ENCODE data around the gene LAMB1.
A peak's percentile ranks its signal among the peaks of the same experiment; 100 is the strongest.

The LAMB1 gene

DNA sequence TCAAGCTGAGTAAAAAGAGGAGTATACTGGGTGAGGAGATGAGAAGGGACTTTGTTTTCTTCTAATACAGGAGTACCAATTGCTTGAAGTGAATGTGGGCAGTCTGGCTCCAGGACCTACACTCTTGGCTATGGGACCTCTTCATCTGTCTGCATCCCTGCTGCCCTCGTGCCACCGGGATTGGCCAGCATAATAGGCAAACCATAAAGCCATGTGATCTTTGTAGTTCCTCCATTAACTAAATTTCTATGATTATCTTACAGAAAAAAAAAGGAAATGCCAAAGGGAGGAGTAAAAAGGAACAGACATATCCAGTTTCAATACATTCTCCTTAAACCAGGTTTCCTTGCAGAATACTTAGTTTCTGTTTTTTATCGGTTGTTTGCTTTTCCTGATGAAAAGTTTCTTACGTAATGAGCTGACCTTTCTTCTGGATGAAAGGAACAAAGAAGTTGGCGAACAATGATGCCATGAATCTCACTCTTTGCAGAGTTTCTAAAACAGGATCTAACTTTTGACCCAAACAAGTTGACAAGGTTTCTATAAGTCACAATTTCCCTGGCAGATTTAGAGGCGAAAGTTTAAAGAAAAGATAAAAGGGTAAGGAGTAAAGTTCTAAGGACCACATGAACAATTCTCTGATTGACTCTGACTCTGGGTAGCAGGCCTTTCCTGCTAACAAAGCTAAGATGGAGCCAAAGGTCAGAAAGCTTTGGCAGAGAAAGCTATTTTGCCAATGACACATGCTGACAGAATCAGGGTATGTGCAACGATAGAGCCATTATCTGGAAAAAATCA, 54.1 kb downstream of the LAMB1 start:
- DNase-seq (ENCODE audit: low read depth) = peak; percentile 86
- TF ChIP-seq, protein P1, sequence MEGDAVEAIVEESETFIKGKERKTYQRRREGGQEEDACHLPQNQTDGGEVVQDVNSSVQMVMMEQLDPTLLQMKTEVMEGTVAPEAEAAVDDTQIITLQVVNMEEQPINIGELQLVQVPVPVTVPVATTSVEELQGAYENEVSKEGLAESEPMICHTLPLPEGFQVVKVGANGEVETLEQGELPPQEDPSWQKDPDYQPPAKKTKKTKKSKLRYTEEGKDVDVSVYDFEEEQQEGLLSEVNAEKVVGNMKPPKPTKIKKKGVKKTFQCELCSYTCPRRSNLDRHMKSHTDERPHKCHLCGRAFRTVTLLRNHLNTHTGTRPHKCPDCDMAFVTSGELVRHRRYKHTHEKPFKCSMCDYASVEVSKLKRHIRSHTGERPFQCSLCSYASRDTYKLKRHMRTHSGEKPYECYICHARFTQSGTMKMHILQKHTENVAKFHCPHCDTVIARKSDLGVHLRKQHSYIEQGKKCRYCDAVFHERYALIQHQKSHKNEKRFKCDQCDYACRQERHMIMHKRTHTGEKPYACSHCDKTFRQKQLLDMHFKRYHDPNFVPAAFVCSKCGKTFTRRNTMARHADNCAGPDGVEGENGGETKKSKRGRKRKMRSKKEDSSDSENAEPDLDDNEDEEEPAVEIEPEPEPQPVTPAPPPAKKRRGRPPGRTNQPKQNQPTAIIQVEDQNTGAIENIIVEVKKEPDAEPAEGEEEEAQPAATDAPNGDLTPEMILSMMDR (conservative IDR thresholded peaks at IDR 0.05; ENCODE audit: low read length) = no peak
- H3K4me3 ChIP-seq (ENCODE audit: low read length) = no peak overlapping the region

DNA sequence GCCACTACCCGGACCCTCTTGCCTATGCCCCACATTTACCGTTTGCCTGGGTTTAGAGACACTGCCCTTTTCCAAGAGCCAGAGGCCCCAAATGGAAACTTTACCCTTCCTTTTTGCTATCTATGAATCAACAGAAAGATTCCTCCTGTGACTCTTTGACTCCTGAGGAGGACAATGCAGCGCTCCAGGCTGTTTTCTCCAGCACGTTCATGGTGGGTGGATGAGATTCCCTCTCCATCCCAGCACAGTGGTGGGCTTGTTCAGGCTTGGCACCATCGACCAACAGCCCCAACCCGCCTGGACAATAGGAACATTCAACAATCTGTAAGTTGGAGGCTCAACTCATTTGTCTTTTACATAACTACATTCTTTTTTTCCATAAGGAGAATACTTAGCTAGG, 56.1 kb downstream of the LAMB1 start:
- TF ChIP-seq, protein P1 (conservative IDR thresholded peaks at IDR 0.05; ENCODE audit: low read length) = no peak
- no peak for DNase-seq (ENCODE audit: low read depth)
- H3K4me3 ChIP-seq (ENCODE audit: low read length) = no peak overlapping the region

- peak; percentile 52 for DNase-seq (ENCODE audit: low read depth)
- TF ChIP-seq, protein P1 (conservative IDR thresholded peaks at IDR 0.05; ENCODE audit: low read length) = no peak
- no peak overlapping the region for H3K4me3 ChIP-seq (ENCODE audit: low read length)
Observed at GRCh38 chr7:107946451-107946850, 56.5 kb downstream of the LAMB1 start.

DNA sequence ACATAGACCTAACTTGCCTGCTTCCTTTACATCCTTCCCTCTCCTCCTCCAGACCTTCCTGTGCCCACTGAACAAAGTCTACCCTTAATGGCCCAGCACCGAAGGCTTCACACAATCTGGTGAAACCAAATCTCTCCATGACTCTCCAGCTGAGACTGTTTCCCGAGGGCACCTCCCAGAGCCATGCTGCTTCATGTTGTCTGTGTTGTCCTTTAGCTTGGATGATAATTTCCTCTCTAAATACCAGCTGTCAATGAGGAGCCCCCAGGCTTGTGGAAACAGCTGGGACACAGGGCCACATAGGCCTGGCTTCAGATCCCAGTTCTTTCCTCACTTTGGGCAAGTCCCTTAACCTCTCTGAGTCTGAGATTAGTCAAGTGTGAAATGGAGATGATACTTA, 57.6 kb downstream of the LAMB1 start:
- DNase-seq (ENCODE audit: low read depth) = no peak
- no peak overlapping the region for H3K4me3 ChIP-seq (ENCODE audit: low read length)
- TF ChIP-seq, protein P1 (conservative IDR thresholded peaks at IDR 0.05; ENCODE audit: low read length) = no peak

DNA sequence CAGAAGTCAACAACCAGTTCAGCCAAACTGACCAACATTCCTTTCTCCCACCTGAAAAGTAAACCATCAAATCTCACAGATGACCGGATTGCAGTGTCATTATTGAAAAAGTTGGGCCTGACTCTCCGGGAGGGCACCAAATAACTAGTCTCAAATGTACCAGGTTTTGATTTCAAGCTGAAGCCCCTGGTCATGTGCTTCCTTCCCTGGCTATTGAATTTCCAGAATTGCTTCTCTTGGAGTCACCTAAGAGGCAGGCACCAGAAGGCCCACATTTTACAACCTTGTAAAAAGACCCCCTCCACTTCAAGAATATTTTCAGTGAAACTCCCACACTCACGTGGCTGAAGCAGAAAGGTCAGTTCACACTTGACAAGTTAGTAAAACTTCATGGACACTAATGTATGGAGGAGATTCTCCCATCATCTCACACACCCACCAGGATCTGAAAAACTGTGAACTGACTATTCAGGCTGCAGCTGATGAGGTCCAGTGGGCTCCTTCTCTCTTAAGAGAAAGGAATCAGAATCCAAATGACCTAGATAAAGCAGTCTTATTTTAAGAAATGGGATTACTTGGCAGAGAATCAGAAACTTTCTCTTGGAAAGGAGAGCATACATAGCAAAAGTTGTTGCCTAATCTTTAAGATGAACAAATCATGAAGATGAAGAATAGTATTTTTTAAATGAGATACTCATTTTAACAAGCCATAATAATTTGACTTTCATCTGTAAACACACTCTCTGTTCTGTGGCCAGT, 58.4 kb downstream of the LAMB1 start:
- H3K4me3 ChIP-seq (ENCODE audit: low read length) = no peak overlapping the region
- DNase-seq (ENCODE audit: low read depth) = no peak
- TF ChIP-seq, protein P1 (conservative IDR thresholded peaks at IDR 0.05; ENCODE audit: low read length) = no peak

GRCh38 chr7:107943018-107943417, 59.9 kb downstream of the LAMB1 start:
- TF ChIP-seq, protein P1 (conservative IDR thresholded peaks at IDR 0.05; ENCODE audit: low read length) = no peak
- DNase-seq (ENCODE audit: low read depth) = no peak

GRCh38 chr7:107940951-107941350, 62.0 kb downstream of the LAMB1 start:
- DNase-seq (ENCODE audit: low read depth) = no peak
- no peak overlapping the region for H3K4me3 ChIP-seq (ENCODE audit: low read length)
- TF ChIP-seq, protein P1 (conservative IDR thresholded peaks at IDR 0.05; ENCODE audit: low read length) = no peak

More at GRCh38 chr7:107943018-107943417, 59.9 kb downstream of the LAMB1 start:
- H3K4me3 ChIP-seq (ENCODE audit: low read length) = no peak overlapping the region

All from AG10803 (cell line).